Retinal pigment epithelial cell (primary cell): Measurements from ENCODE around the gene GPC2.

Experiments used
- DNase-seq: peaks from one replicate; pipeline ENCODE4 v3.0.0-alpha.2; 2010; ENCODE audit warnings: low read depth
- H3K4me3 ChIP-seq: 2 replicates; pipeline ENCODE4 v1.5.1; 2011; ENCODE audit warnings: mild to moderate bottlenecking, low read length, control low read depth, moderate library complexity
- CTCF ChIP-seq: conservative IDR thresholded peaks from 2 replicates; pipeline ENCODE4 v1.5.1; 2011; ENCODE audit warnings: low read depth, low read length, control low read depth, inconsistent platforms

GPC2 gene

GRCh38 chr7:100120733-100121036 is 56.5 kb downstream of the GPC2 start:
- DNase-seq: no peak
- no peak for TF ChIP-seq CTCF
- peak overlapping the region; percentile 95 for H3K4me3 ChIP-seq

GRCh38 chr7:100119970-100120732 is 57.0 kb downstream of the GPC2 start:
- peak overlapping the region; percentile 95 for H3K4me3 ChIP-seq
- TF ChIP-seq CTCF: no peak
- no peak for DNase-seq
